Liver (tissue), 9 donors: Measurements from ENCODE around the gene MAFF. TPM values are rescaled to one million over a fixed set of nuclear protein-coding genes. Genes with fewer than 3 reads are reported as not detected.

Source experiments
- DNase-seq: peaks from one replicate; pipeline ENCODE4 v3.0.0-alpha.2; 2017; ENCODE audit warnings: low spot score
- H3K27ac ChIP-seq, 2 donors: one replicate each; pipeline ENCODE4 v1.7.0; 2013; ENCODE audit warnings: inconsistent platforms in 2 of 2, low read length in 2 of 2, control low read depth in 1 of 2, low read depth in 1 of 2, mild to moderate bottlenecking in 1 of 2
- H3K27me3 ChIP-seq, 4 donors: one replicate each; pipeline versions ENCODE4 v1.6.1 to v1.7.0; 2013; ENCODE audit warnings: low read length in 3 of 4, inconsistent platforms in 1 of 4, mild to moderate bottlenecking in 1 of 4, moderate library complexity in 1 of 4; ENCODE audit not compliant: control insufficient read depth in 4 of 4, insufficient read depth in 4 of 4
- H3K36me3 ChIP-seq, 4 donors: one replicate each; pipeline versions ENCODE4 v1.6.1 to v1.7.0; 2013; ENCODE audit warnings: low read length in 3 of 4, mild to moderate bottlenecking in 3 of 4, low read depth in 1 of 4, moderate library complexity in 1 of 4; ENCODE audit not compliant: control insufficient read depth in 4 of 4, insufficient read depth in 3 of 4
- H3K4me1 ChIP-seq, 4 donors: one replicate each; pipeline versions ENCODE4 v1.6.1 to v1.7.0; 2013; ENCODE audit warnings: low read length in 3 of 4, mild to moderate bottlenecking in 3 of 4, moderate library complexity in 1 of 4; ENCODE audit not compliant: control insufficient read depth in 4 of 4, insufficient read depth in 4 of 4
- H3K4me3 ChIP-seq, 3 donors: one replicate each; pipeline versions ENCODE4 v1.6.1 to v1.7.0; 2013; ENCODE audit warnings: low read length in 3 of 3, control low read depth in 1 of 3, low read depth in 1 of 3, mild to moderate bottlenecking in 1 of 3
- H3K9ac ChIP-seq, 2 donors: one replicate each; pipeline ENCODE4 v1.7.0; 2013; ENCODE audit warnings: low read length in 2 of 2, mild to moderate bottlenecking in 2 of 2, moderate library complexity in 2 of 2, control low read depth in 1 of 2, low read depth in 1 of 2
- H3K9me3 ChIP-seq, 4 donors: one replicate each; pipeline versions ENCODE4 v1.6.1 to v1.7.0; 2013; ENCODE audit warnings: low read length in 3 of 4; ENCODE audit not compliant: control insufficient read depth in 4 of 4
- ATF3 ChIP-seq: IDR thresholded peaks from 2 replicates; pipeline ENCODE4 v1.6.1; 2016; ENCODE audit warnings: antibody characterized with exemption
- CTCF ChIP-seq: fragments of 150-350 bp; IDR thresholded peaks from 2 replicates; pipeline ENCODE4 v1.5.1; 2017; ENCODE audit warnings: improper control_type of control experiment, low read depth, low read length; ENCODE audit not compliant: missing input control
- EGR1 ChIP-seq, 2 donors: IDR thresholded peaks; 2 replicates each; pipeline ENCODE4 v1.6.1; 2016 to 2018; ENCODE audit warnings: antibody characterized with exemption in 2 of 2, low read depth in 2 of 2
- FOXA1 ChIP-seq: IDR thresholded peaks from 2 replicates; pipeline ENCODE4 v1.6.1; 2016; ENCODE audit warnings: antibody characterized with exemption
- FOXA2 ChIP-seq: IDR thresholded peaks from 2 replicates; pipeline ENCODE4 v1.6.1; 2016; ENCODE audit warnings: antibody characterized with exemption
- GABPA ChIP-seq, 2 donors: IDR thresholded peaks in 1 of 2; conservative IDR thresholded peaks in 1 of 2; 2 replicates each; pipeline ENCODE4 v1.6.1; 2016; ENCODE audit warnings: antibody characterized with exemption in 2 of 2, mild to moderate bottlenecking in 1 of 2, moderate library complexity in 1 of 2
- HNF4G ChIP-seq: IDR thresholded peaks from 2 replicates; pipeline ENCODE4 v1.6.1; 2016; ENCODE audit warnings: antibody characterized with exemption
- JUND ChIP-seq, 2 donors: IDR thresholded peaks; 2 replicates each; pipeline ENCODE4 v1.6.1; 2016; ENCODE audit warnings: antibody characterized with exemption in 2 of 2
- MAX ChIP-seq: IDR thresholded peaks from 2 replicates; pipeline ENCODE4 v1.6.1; 2016; ENCODE audit warnings: antibody characterized with exemption
- NR2F2 ChIP-seq: IDR thresholded peaks from 2 replicates; pipeline ENCODE4 v1.6.1; 2016; ENCODE audit warnings: antibody characterized with exemption
- REST ChIP-seq: IDR thresholded peaks from 2 replicates; pipeline ENCODE4 v1.6.1; 2016; ENCODE audit warnings: antibody characterized with exemption, mild to moderate bottlenecking
- RXRA ChIP-seq, 2 donors: IDR thresholded peaks; 2 replicates each; pipeline ENCODE4 v1.6.1; 2017 to 2018; ENCODE audit warnings: antibody characterized with exemption in 2 of 2, mild to moderate bottlenecking in 1 of 2
- SP1 ChIP-seq: IDR thresholded peaks from 2 replicates; pipeline ENCODE4 v1.6.1; 2018; ENCODE audit warnings: antibody characterized with exemption, mild to moderate bottlenecking
- TAF1 ChIP-seq: conservative IDR thresholded peaks from 2 replicates; pipeline ENCODE4 v1.6.1; 2016; ENCODE audit warnings: antibody characterized with exemption, mild to moderate bottlenecking
- YY1 ChIP-seq: IDR thresholded peaks from 2 replicates; pipeline ENCODE4 v1.6.1; 2016; ENCODE audit warnings: antibody characterized with exemption, mild to moderate bottlenecking
- ZBTB33 ChIP-seq: IDR thresholded peaks from 2 replicates; pipeline ENCODE4 v1.6.1; 2016; ENCODE audit warnings: antibody characterized with exemption
- WGBS: extraction: QIAGEN DNeasy Blood & Tissue Kit; methylation state at CpG from one replicate; pipeline ENCODE4 v1.1.7; 2013; 5-methylcytosine and 5-hydroxymethylcytosine counted together
- polyA plus RNA-seq, 2 donors: library from polyadenylated mRNA; stranded (reverse) in 1 of 2; unstranded in 1 of 2; fragments of 200-250 nt in 1 of 2; fragments of >200 nt in 1 of 2; fragmentation: Nextera tagmentation in 1 of 2; extraction: Ambion mirVana in 1 of 2; gene quantifications; one replicate each; pipeline versions ENCODE4 v1.2.1 to v1.2.3, GENCODE V29; 2013 to 2015
- total RNA-seq, 2 donors: library from RNA; depleted of rRNA; stranded (reverse); fragments of >200 nt; gene quantifications; one replicate each; pipeline ENCODE4 v1.2.3, GENCODE V29; 2014
- donor health status: healthy.
- donor health status: healthy.
- donor health status: healthy.
- donor health status: healthy.
- donor health status: healthy.

Gene MAFF
- total and polyA plus RNA-seq, 4 donors, result 1.4 to 3.3 (median 2.0) TPM

GRCh38 chr22:38220653-38221386 is 19.0 kb downstream of the MAFF start:
- DNase-seq, result no peak
- Histone ChIP-seq H3K27me3 (no peaks in the 10 kb centered on the region), H3K4me1 (peaks cover 0 to 13% (median 7%) of the 10 kb centered on the region in 4 donors), H3K4me3 (no peak overlapping the region), H3K9me3 (no peaks in the 10 kb centered on the region), H3K9ac (no peak overlapping the region), H3K36me3 (peaks cover 0 to 4% (median 0%) of the 10 kb centered on the region in 4 donors), H3K27ac (no peak overlapping the region)
- WGBS, result 93% methylated on average over 22 of the region's 22 CpGs
- TF ChIP-seq YY1, result no peak
- no peak for TF ChIP-seq FOXA1
- no peak for TF ChIP-seq EGR1 (IDR thresholded peaks at IDR 0.05; ENCODE audit: low read depth in 2 of 2)
- no peak for TF ChIP-seq TAF1
- TF ChIP-seq NR2F2, result no peak
- TF ChIP-seq ATF3, result no peak
- TF ChIP-seq JUND (IDR thresholded peaks at IDR 0.05), result no peak
- no peak for TF ChIP-seq GABPA (IDR thresholded peaks at IDR 0.05 in 1 of 2, conservative IDR thresholded peaks at IDR 0.05 in 1 of 2)
- TF ChIP-seq ZBTB33, result no peak
- TF ChIP-seq RXRA (IDR thresholded peaks at IDR 0.05), result no peak
- TF ChIP-seq CTCF, result no peak
- TF ChIP-seq MAX, result no peak
- TF ChIP-seq HNF4G, result no peak
- no peak for TF ChIP-seq REST
- no peak for TF ChIP-seq SP1
- no peak for TF ChIP-seq FOXA2
